Measurements from ENCODE around the gene MED16.

MED16 gene

GRCh38 chr19:871446-872265 is 21.3 kb downstream of the MED16 start:
- no peak for DNase-seq (ENCODE audit: low read depth)

- no peak for DNase-seq (ENCODE audit: low read depth)
Observed at GRCh38 chr19:870963-871401, 22.0 kb downstream of the MED16 start.

DNA sequence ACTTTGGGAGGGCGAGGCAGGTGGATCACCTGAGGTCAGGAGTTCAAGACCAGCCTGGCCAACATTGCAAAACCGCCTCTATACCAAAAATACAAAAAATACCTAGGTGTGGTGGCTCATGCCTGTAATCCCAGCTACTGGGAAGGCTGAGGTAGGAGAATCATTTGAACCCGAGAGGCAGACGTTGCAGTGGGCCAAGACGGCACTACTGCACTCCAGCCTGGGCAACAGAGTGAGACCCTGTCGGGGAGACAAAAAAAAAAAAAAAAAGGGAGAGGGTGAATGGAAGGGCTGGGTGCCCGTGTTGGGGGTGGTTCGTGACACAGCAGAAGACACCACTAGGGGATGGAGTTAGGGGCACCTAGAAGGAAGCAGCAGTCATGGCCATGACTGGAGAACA is 22.7 kb downstream of the MED16 start:
- no peak for DNase-seq (ENCODE audit: low read depth)

DNA sequence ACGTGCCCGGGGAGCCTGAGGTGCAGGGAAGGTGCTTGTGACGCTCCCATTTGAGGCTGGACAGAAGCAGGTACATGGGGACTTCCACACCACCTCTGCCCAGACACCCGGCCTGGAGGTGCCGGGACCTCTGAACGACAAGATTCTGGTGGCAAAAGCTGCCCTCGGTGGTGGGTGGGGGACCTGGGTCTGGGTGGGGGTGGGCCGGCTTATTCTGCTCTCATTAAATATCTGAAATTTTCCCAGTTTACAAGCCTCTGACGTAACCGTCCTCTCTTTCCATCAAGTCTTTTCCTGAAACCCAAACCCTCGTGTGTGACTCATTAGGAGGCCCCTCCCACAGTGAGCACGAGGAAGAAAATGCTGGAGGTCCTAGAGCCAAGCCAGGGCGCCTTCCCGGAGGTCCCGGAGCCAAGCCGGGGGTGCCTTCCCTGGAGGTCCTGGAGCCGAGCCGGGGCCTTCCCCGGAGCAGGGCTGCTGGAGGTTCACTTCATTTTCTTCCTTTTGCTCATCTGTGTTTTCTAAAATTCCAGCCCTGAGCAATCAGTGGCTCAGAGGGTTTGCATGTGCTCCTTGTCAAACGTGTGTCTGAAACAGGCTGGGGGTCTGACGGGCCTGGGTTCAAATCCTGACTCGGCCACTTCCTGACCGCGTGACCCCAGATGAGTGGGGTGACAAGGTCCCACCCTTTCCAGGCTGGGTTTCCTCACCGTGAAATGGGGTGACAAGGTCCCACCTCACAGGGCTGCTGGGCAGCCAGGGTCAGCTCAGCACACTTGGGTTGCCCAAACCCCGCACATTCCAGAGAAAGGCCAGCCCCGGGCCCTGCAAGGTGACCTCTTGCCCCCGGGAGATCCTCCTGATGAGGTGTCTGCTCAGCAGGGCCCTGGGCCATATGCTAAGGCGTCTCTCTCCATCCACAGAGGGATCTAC is 23.5 kb downstream of the MED16 start:
- no peak for DNase-seq (ENCODE audit: low read depth)

GRCh38 chr19:868458-869244 is 24.3 kb downstream of the MED16 start:
- DNase-seq (ENCODE audit: low read depth), result no peak

DNA sequence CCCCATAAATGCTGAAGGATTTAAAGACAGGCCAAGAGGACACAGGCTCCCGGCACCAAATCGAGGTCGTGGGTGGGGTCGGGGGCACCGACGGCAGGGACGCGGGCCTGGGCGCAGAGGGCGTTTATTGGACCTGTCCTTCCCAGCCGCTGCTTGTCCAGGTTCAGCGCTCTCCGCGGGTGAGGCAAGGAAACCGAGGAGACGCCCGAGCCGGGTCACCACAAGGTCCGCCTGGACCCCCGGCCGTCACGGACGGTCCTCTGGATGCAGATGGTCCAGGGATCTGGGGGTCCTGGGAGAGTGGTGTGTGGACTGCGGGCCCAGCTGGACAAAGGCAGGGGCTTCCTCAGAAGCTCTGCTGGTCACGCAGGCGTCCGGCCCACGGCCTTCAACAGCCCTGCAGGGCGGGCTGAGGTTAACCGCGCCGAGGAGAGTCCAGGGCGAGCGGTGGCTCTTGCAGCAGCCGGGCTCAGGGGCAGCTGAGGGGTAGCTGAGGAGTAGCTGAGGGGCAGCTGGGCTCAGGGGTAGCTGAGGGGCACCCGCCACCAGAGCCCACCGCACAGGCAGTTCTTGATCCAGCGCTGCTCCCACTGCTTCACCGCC is 25.0 kb downstream of the MED16 start:
- DNase-seq (ENCODE audit: low read depth), result no peak

- no peak for DNase-seq (ENCODE audit: low read depth)
Observed at GRCh38 chr19:867301-867793, 25.6 kb downstream of the MED16 start.

DNA sequence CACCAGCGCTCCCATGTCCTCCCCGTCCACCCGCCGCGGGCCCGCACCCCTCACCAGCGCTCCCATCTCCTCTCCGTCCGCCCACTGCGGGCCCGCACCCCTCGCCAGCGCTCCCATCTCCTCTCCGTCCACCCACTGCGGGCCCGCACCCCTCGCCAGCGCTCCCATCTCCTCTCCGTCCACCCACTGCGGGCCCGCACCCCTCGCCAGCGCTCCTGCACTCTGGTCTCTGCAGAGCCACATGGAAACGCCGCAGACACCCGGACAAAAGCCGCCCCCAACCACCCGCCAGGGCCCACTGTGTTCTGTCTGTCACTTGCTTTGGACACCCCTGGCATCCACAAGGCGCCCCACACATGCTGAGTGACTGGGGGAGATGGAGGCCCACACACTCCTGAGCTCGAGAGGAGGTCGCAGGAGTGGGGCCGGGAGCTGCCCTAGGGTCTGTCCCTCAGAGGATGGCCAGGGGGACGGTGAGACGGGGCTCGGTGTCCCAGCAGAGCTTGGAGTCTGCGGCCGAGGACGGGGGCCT is 26.2 kb downstream of the MED16 start:
- no peak for DNase-seq (ENCODE audit: low read depth)

- DNase-seq (ENCODE audit: low read depth), result no peak
Observed at GRCh38 chr19:863315-863620, 29.7 kb downstream of the MED16 start.

- DNase-seq (ENCODE audit: low read depth), result peak; percentile 65
Observed at GRCh38 chr19:862581-863314, 30.2 kb downstream of the MED16 start.

DNA sequence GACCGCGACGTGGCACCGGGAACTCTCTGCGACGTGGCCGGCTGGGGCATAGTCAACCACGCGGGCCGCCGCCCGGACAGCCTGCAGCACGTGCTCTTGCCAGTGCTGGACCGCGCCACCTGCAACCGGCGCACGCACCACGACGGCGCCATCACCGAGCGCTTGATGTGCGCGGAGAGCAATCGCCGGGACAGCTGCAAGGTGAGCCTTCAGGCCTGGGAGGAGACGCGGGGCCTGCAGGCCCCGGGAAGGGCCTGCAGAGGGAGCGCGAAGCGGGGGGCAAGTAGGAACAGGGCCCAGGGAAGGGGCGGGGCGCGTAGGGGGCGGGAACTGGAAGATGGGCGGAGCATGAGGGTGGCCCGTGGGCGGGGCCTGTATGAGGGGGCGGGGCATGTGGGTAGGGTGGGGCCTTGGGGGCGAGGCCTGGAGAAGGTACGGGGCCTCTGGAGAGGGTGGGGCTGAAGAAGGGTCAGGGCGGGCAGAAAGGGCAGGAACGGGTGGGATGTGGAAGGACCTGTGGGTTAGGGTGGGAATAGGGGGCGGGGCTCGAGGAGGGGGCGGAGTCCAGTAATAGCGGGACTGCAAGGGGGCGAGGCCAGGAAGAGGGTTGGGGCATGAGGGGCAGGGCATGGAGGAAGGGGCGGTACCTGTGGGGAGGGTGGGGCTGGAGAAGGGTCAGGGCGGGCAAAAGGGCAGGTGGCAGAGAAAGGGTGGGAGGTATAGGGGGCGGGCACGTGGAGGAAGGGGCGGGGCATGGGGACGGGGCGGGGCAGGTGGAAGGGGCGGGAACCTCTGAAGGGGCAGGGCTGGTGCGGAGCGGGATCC is 31.0 kb downstream of the MED16 start:
- DNase-seq (ENCODE audit: low read depth), result peak; percentile 46

DNA sequence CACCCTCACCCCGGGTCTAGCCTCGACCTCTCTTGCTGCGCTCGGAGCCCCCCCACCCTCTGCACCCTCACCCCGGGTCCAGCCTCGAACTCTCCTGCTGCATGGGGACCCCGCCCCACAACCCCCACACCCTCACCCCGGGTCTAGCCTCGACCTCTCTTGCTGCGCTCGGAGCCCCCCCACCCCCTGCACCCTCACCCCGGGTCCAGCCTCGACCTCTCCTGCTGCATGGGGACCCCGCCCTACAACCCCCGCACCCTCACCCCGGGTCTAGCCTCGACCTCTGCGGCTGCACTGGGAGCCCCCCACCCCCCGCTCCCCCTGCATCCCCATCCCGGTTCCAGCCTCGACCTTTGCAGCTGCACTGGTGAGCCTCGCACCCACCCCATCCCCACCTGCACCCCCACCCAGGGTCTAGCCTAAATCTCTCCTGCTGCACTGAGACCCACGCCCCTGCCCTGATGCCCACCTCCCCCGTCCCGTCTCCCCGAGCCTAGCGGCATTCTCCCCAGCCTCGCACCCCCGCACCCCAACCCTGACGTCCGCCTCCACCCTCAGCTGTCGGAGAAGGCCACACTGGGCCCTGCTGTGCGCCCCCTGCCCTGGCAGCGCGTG is 31.7 kb downstream of the MED16 start:
- no peak for DNase-seq (ENCODE audit: low read depth)

GRCh38 chr19:858868-859843 is 33.8 kb downstream of the MED16 start, which contains the start of gene CFD:
Gene CFD (plus strand): TSS chr19:859664. CDS start chr19:859690, 26 bp downstream.
- no peak for DNase-seq (ENCODE audit: low read depth)

- no peak for DNase-seq (ENCODE audit: low read depth)
Observed at GRCh38 chr19:858284-858683, 34.7 kb downstream of the MED16 start.

GRCh38 chr19:855566-856120 is 37.3 kb downstream of the MED16 start:
- DNase-seq (ENCODE audit: low read depth), result no peak

GRCh38 chr19:855142-855541 is 37.8 kb downstream of the MED16 start:
- DNase-seq (ENCODE audit: low read depth), result no peak

DNA sequence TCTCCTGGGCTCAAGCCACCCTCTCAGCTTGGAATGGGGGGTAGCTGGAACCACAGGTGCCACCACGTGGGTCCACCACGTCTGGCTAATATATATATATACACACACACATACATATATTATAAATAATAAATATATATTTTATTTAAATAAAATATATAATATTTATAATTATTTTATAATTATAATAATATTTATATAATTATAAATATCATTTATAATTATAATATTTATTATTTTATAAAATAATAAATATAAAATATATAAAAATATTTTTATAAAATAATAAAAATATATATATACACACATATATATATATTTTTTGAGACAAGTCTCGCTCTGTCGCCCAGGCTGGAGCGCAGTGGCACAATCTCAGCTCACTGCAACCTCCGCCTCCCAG is 38.4 kb downstream of the MED16 start:
- DNase-seq (ENCODE audit: low read depth), result no peak

All from stimulated activated CD8-positive, alpha-beta memory T cell treated with anti-CD3 and anti-CD28 coated beads, Interleukin-12 subunit alpha, Interleukin-12 subunit beta, amount 100 ng/mL, for 1 hour (primary cell).